SK-N-SH (cell line): ENCODE measurements around the gene ENTPD1. TPM values are rescaled to one million over a fixed set of nuclear protein-coding genes. Genes with fewer than 3 reads are reported as not detected.

ENCODE experiments used
- CTCF ChIA-PET: fragments of 300-600, 350-600 bp; formaldehyde crosslinking; extraction: SDS; loops from one replicate; lab custom pipeline; 2021; lab: Yijun Ruan, JAX
- POLR2A ChIA-PET: fragments of 350-600 bp; sonication (Branson Sonifier 250); formaldehyde crosslinking; extraction: SDS; loops from one replicate; lab custom pipeline; 2020; ENCODE audit warnings: antibody characterized with exemption, inconsistent platforms; lab: Yijun Ruan, JAX
- DNase-seq: peaks from one replicate; pipeline ENCODE4 v3.0.0; 2012
- H2AFZ ChIP-seq: fragments of 200-600 bp; sonication (generic); 2 replicates; pipeline ENCODE4 v1.8.1; 2016; ENCODE audit warnings: antibody characterized with exemption, mild to moderate bottlenecking, low read depth
- H3F3A ChIP-seq: fragments of 200-600 bp; sonication (generic); replicated peaks from 2 replicates; pipeline ENCODE3; 2016; ENCODE audit warnings: antibody characterized with exemption, mild to moderate bottlenecking; ENCODE audit not compliant: insufficient read depth
- H3K27ac ChIP-seq, 2 experiments: fragments of 200-500 bp in 1 of 2; fragments of 200-600 bp in 1 of 2; sonication (Bioruptor generic) in 1 of 2; sonication (generic), shearing (Covaris generic) in 1 of 2; 2 replicates each; pipeline versions ENCODE4 v1.5.1 to v1.6.1; 2014 to 2016; ENCODE audit warnings: low read depth in 2 of 2, inconsistent platforms in 1 of 2, low read length in 1 of 2, mild to moderate bottlenecking in 1 of 2, mixed read lengths in 1 of 2
- H3K27me3 ChIP-seq: fragments of 200-600 bp; sonication (generic), shearing (Covaris generic); 2 replicates; pipeline ENCODE4 v1.6.1; 2016; ENCODE audit warnings: mixed run types; ENCODE audit not compliant: insufficient read depth
- H3K36me3 ChIP-seq, 2 experiments: fragments of 200-500 bp in 1 of 2; fragments of 200-600 bp in 1 of 2; sonication (Bioruptor generic) in 1 of 2; sonication (generic) in 1 of 2; replicated peaks in 1 of 2; 2 replicates each; pipeline versions ENCODE3 to v1.5.1; 2014 to 2016; ENCODE audit warnings: low read length in 1 of 2, mild to moderate bottlenecking in 1 of 2; ENCODE audit not compliant: insufficient read depth in 2 of 2, control insufficient read depth in 1 of 2
- H3K4me1 ChIP-seq, 2 experiments: fragments of 200-500 bp in 1 of 2; fragments of 200-600 bp in 1 of 2; sonication (Bioruptor generic) in 1 of 2; sonication (generic), shearing (Covaris generic) in 1 of 2; 2 replicates each; pipeline versions ENCODE4 v1.5.1 to v1.6.1; 2014 to 2016; ENCODE audit warnings: low read depth in 1 of 2, low read length in 1 of 2, mixed run types in 1 of 2; ENCODE audit not compliant: insufficient read depth in 2 of 2, control insufficient read depth in 1 of 2
- H3K4me2 ChIP-seq: fragments of 200-600 bp; sonication (generic), shearing (Covaris generic); 2 replicates; pipeline ENCODE4 v1.6.1; 2017; ENCODE audit warnings: mixed run types
- H3K4me3 ChIP-seq, 2 experiments: fragments of 200-500 bp in 1 of 2; fragments of 200-600 bp in 1 of 2; sonication (Bioruptor generic) in 1 of 2; sonication (generic), shearing (Covaris generic) in 1 of 2; 2 replicates each; pipeline versions ENCODE4 v1.5.1 to v1.8.1; 2014 to 2016; ENCODE audit warnings: low read depth in 2 of 2, inconsistent platforms in 1 of 2, low read length in 1 of 2, mild to moderate bottlenecking in 1 of 2, mixed read lengths in 1 of 2, moderate library complexity in 1 of 2
- H3K79me2 ChIP-seq: fragments of 200-600 bp; sonication (generic); 2 replicates; pipeline ENCODE4 v1.8.1; 2017; ENCODE audit warnings: mild to moderate bottlenecking; ENCODE audit not compliant: insufficient read depth
- H3K9ac ChIP-seq: fragments of 200-600 bp; sonication (generic); 2 replicates; pipeline ENCODE4 v1.6.1; 2017; ENCODE audit warnings: mixed run types
- H3K9me2 ChIP-seq: fragments of 200-600 bp; sonication (generic); 2 replicates; pipeline ENCODE4 v1.6.1; 2017; ENCODE audit warnings: mixed run types
- H3K9me3 ChIP-seq: fragments of 200-600 bp; sonication (generic); 2 replicates; pipeline ENCODE4 v1.6.1; 2017; ENCODE audit warnings: mixed run types, mild to moderate bottlenecking, moderate library complexity
- H4K20me1 ChIP-seq: fragments of 200-600 bp; sonication (generic); 2 replicates; pipeline ENCODE4 v1.6.1; 2017; ENCODE audit warnings: mild to moderate bottlenecking, mixed run types; ENCODE audit not compliant: insufficient read depth
- CHD2 ChIP-seq: fragments of 150-350 bp; IDR thresholded peaks from 2 replicates; pipeline ENCODE4 v1.6.1; 2018; ENCODE audit warnings: low read length; ENCODE audit not compliant: partially characterized antibody
- ELF1 ChIP-seq: IDR thresholded peaks from 2 replicates; pipeline ENCODE4 v1.4.0; 2012
- EP300 ChIP-seq, 2 experiments: IDR thresholded peaks; 2 replicates each; pipeline versions ENCODE4 v1.4.0 to v1.6.1; 2012; ENCODE audit warnings: borderline replicate concordance in 1 of 2, low read depth in 1 of 2, low read length in 1 of 2
- EZH2phosphoT487 ChIP-seq: fragments of 200-600 bp; sonication (generic); IDR thresholded peaks from 2 replicates; pipeline ENCODE4 v1.6.1; 2017; ENCODE audit warnings: low read depth, mixed run types, mild to moderate bottlenecking, antibody characterized with exemption, moderate library complexity, borderline replicate concordance
- FOSL2 ChIP-seq: IDR thresholded peaks from 2 replicates; pipeline ENCODE4 v1.4.0; 2012; ENCODE audit warnings: low read depth, mild to moderate bottlenecking, moderate library complexity, borderline replicate concordance
- FOXJ3 ChIP-seq: sonication (generic); formaldehyde crosslinking; IDR thresholded peaks from 2 replicates; pipeline ENCODE4 v1.5.1; 2020; ENCODE audit warnings: mild to moderate bottlenecking, missing genetic modification reagents
- GATA2 ChIP-seq: sonication (generic); formaldehyde crosslinking; IDR thresholded peaks from 2 replicates; pipeline ENCODE4 v1.5.0; 2020; ENCODE audit warnings: mild to moderate bottlenecking, missing genetic modification reagents
- JUND ChIP-seq: IDR thresholded peaks from 2 replicates; pipeline ENCODE4 v1.4.0; 2012
- MEF2A ChIP-seq: IDR thresholded peaks from 2 replicates; pipeline ENCODE4 v1.4.0; 2012; ENCODE audit warnings: low read depth, borderline replicate concordance
- MXI1 ChIP-seq: IDR thresholded peaks from 2 replicates; pipeline ENCODE4 v1.6.1; 2012; ENCODE audit warnings: mild to moderate bottlenecking, low read depth, low read length, improper control_type of control experiment
- NRF1 ChIP-seq: IDR thresholded peaks from 2 replicates; pipeline ENCODE4 v1.6.1; 2012; ENCODE audit warnings: low read depth, mild to moderate bottlenecking, low read length
- POLR2AphosphoS5 ChIP-seq: IDR thresholded peaks from 2 replicates; pipeline ENCODE4 v1.6.1; 2012; ENCODE audit warnings: low read depth, low read length
- RAD21 ChIP-seq: IDR thresholded peaks from 2 replicates; pipeline ENCODE4 v1.6.1; 2012; ENCODE audit warnings: mild to moderate bottlenecking, low read length
- RCOR1 ChIP-seq: fragments of 150-350 bp; IDR thresholded peaks from 2 replicates; pipeline ENCODE4 v1.6.1; 2017; ENCODE audit warnings: antibody characterized with exemption, low read length
- SMC3 ChIP-seq: IDR thresholded peaks from 2 replicates; pipeline ENCODE4 v1.6.1; 2012; ENCODE audit warnings: low read depth, low read length, improper control_type of control experiment
- TAF1 ChIP-seq: IDR thresholded peaks from 2 replicates; pipeline ENCODE4 v1.6.1; 2012; ENCODE audit warnings: low read depth, mild to moderate bottlenecking, low read length, moderate library complexity, borderline replicate concordance
- TCF12 ChIP-seq: IDR thresholded peaks from 2 replicates; pipeline ENCODE4 v1.4.0; 2012
- YY1 ChIP-seq: IDR thresholded peaks from 2 replicates; pipeline ENCODE4 v1.4.0; 2012; ENCODE audit warnings: low read depth, mild to moderate bottlenecking
- WGBS: methylation state at CpG from one replicate; pipeline ENCODE4 v1.1.6; 2017; ENCODE audit warnings: low lambda C conversion rate; 5-methylcytosine and 5-hydroxymethylcytosine counted together
- polyA plus RNA-seq, 3 experiments: library from polyadenylated mRNA; depleted of rRNA; stranded (reverse); fragments of >200 nt; gene quantifications; 2 replicates each; pipeline ENCODE4 v1.2.3, GENCODE V29; 2012
- TF ChIP-seq, protein P1 (sequence below): fragments of 150-350 bp; IDR thresholded peaks from 2 replicates; pipeline ENCODE4 v1.6.1; 2016; ENCODE audit warnings: mild to moderate bottlenecking, low read depth, low read length
- TF ChIP-seq, protein P2 (sequence below): IDR thresholded peaks from 2 replicates; pipeline ENCODE4; 2012
- TF ChIP-seq, protein P3 (sequence below): IDR thresholded peaks from 2 replicates; pipeline ENCODE4 v1.6.1; 2012; ENCODE audit warnings: mild to moderate bottlenecking, low read depth, low read length, moderate library complexity

Gene ENTPD1
- polyA plus RNA-seq, 1 of the 3 experiments (the other 2 are of a cell fraction): 0.02 TPM

DNA sequence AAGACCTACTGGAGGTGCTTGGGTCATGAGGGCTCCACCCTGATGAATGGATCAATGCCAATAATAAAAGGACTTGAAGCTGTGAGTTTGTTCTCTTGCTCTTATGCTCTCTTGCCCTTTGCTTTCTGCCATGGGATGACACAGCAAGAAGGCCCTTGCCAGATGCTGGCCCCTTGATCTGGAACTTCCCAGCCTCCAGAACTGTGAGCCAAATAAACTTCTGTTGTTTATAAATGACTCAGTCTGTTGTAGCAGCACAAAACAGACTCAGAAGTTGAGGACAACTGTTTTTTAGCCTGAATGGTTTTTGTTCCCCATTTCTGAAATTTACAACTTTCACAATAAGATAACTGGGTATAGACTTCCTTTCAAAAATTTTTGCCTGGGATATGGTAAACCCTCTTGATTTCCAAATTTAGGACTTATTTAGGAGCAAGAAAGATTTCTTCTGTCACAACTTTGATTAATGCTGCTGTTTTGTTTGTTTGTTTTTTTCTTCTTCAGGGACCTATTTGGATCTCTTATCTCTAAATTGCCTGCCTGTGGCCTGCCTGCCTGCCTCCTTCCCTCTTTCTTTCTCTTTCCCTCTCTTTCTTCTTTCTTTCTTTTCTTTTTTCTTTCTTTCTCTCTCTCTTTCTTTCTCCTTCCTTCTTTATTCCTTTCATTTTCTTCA is 12.1 kb downstream of the ENTPD1 start:
- no peaks in the 10 kb centered on the region for H3F3A ChIP-seq
- CTCF ChIA-PET: no interaction called here
- no peak overlapping the region for H3K4me3 ChIP-seq
- no peak for DNase-seq
- H3K4me1 ChIP-seq: no peaks in the 10 kb centered on the region
- no peaks in the 10 kb centered on the region; the same call in 1 of the 2 replicates for H3K27me3 ChIP-seq
- H3K9me2 ChIP-seq: no peaks in the 10 kb centered on the region
- no peak overlapping the region for H2AFZ ChIP-seq
- no peak overlapping the region for H3K4me2 ChIP-seq
- H3K36me3 ChIP-seq: no peaks in the 10 kb centered on the region
- H3K27ac ChIP-seq: no peak overlapping the region
- H3K9ac ChIP-seq: no peak overlapping the region
- no peak for TF ChIP-seq RCOR1
- TF ChIP-seq EZH2phosphoT487: no peak
- no peak for TF ChIP-seq FOSL2
- TF ChIP-seq MEF2A: no peak
- TF ChIP-seq JUND: no peak
- no peak for TF ChIP-seq RAD21
- no peak for TF ChIP-seq FOXJ3 (CRISPR knock-in tag)
- TF ChIP-seq, protein P1, sequence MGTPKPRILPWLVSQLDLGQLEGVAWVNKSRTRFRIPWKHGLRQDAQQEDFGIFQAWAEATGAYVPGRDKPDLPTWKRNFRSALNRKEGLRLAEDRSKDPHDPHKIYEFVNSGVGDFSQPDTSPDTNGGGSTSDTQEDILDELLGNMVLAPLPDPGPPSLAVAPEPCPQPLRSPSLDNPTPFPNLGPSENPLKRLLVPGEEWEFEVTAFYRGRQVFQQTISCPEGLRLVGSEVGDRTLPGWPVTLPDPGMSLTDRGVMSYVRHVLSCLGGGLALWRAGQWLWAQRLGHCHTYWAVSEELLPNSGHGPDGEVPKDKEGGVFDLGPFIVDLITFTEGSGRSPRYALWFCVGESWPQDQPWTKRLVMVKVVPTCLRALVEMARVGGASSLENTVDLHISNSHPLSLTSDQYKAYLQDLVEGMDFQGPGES: no peak
- TF ChIP-seq, protein P2, sequence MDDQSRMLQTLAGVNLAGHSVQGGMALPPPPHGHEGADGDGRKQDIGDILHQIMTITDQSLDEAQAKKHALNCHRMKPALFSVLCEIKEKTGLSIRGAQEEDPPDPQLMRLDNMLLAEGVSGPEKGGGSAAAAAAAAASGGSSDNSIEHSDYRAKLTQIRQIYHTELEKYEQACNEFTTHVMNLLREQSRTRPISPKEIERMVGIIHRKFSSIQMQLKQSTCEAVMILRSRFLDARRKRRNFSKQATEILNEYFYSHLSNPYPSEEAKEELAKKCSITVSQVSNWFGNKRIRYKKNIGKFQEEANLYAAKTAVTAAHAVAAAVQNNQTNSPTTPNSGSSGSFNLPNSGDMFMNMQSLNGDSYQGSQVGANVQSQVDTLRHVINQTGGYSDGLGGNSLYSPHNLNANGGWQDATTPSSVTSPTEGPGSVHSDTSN: no peak
- TF ChIP-seq TCF12: no peak
- no peak for TF ChIP-seq YY1
- TF ChIP-seq MXI1: no peak
- no peak for TF ChIP-seq ELF1
- POLR2A ChIA-PET: no interaction called here
- no peaks in the 10 kb centered on the region for H3K9me3 ChIP-seq
- no peaks in the 10 kb centered on the region for H3K79me2 ChIP-seq
- no peaks in the 10 kb centered on the region for H4K20me1 ChIP-seq

DNA sequence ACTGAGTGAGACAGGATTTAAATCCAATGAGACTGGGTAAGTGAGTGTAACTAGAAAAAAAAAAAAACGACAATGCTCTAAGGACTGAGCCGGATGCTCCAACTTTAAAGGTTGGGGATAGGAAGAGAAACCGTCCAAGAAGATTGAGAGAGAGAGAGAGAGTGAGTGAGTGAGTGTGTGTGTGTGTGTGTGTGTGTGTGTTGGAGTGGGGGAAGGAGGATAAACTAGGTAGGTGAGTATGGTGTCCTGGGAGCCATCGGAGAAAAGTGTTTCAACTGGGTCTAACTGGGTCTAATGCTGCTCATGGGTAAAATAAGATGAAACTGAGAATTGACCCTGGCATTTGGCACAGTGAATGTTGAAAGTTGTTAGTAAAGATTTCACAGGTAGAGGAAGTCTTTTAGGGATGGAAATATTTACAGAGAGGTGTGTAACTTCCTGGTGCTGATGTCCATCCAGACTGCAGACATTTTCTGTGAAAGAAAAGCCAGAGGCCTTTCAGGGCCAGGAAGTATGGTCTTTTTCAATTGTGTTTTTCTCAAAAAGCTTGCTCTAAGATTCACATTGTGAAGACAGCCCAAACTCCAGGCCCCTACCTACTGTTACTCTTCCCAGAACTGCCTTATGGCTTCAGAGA is 14.2 kb downstream of the ENTPD1 start:
- Histone ChIP-seq H3K9me3 (no peaks in the 10 kb centered on the region), H3K9me2 (no peaks in the 10 kb centered on the region), H3K36me3 (no peaks in the 10 kb centered on the region), H3K9ac (no peak overlapping the region), H2AFZ (no peak overlapping the region), H3K27me3 (no peaks in the 10 kb centered on the region), H3K27ac (no peak overlapping the region), H3K79me2 (no peaks in the 10 kb centered on the region), H3K4me2 (no peak overlapping the region), H3K4me1 (no peaks in the 10 kb centered on the region), H3K4me3 (no peak overlapping the region), H3F3A (no peaks in the 10 kb centered on the region), H4K20me1 (no peaks in the 10 kb centered on the region)
- CTCF ChIA-PET: no interaction called here
- WGBS: 9% methylated on average over 4 of the region's 4 CpGs
- DNase-seq: no peak
- POLR2A ChIA-PET: no interaction called here
- TF ChIP-seq EP300 (IDR thresholded peaks at IDR 0.05; ENCODE audit: borderline replicate concordance in 1 of 2, low read depth in 1 of 2, low read length in 1 of 2) (no peak), CHD2 (no peak), POLR2AphosphoS5 (no peak), GATA2 (no peak), SMC3 (no peak), NRF1 (no peak), MEF2A (no peak), TAF1 (no peak), TCF12 (no peak)
- TF ChIP-seq, protein P3, sequence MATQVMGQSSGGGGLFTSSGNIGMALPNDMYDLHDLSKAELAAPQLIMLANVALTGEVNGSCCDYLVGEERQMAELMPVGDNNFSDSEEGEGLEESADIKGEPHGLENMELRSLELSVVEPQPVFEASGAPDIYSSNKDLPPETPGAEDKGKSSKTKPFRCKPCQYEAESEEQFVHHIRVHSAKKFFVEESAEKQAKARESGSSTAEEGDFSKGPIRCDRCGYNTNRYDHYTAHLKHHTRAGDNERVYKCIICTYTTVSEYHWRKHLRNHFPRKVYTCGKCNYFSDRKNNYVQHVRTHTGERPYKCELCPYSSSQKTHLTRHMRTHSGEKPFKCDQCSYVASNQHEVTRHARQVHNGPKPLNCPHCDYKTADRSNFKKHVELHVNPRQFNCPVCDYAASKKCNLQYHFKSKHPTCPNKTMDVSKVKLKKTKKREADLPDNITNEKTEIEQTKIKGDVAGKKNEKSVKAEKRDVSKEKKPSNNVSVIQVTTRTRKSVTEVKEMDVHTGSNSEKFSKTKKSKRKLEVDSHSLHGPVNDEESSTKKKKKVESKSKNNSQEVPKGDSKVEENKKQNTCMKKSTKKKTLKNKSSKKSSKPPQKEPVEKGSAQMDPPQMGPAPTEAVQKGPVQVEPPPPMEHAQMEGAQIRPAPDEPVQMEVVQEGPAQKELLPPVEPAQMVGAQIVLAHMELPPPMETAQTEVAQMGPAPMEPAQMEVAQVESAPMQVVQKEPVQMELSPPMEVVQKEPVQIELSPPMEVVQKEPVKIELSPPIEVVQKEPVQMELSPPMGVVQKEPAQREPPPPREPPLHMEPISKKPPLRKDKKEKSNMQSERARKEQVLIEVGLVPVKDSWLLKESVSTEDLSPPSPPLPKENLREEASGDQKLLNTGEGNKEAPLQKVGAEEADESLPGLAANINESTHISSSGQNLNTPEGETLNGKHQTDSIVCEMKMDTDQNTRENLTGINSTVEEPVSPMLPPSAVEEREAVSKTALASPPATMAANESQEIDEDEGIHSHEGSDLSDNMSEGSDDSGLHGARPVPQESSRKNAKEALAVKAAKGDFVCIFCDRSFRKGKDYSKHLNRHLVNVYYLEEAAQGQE: no peak
